CD4-positive, alpha-beta T cell treated with Interleukin-2 at 100 ng/mL for 4 hours (primary cell): ENCODE results near the gene MAT2A.
"Not testable (repeated sequence)": the region's sequence is repeated elsewhere in the genome, so short reads cannot be mapped to it uniquely, and the experiment has no call there.

Experiments
- DNase-seq: peaks from one replicate; pipeline ENCODE4 v3.0.0-alpha.2; 2020; ENCODE audit warnings: low spot score

The MAT2A gene

GRCh38 chr2:85524336-85524908 is 14.5 kb upstream of the MAT2A start:
- DNase-seq = no peak

GRCh38 chr2:85525029-85525428 is 13.9 kb upstream of the MAT2A start:
- no peak for DNase-seq

GRCh38 chr2:85525567-85525966 is 13.4 kb upstream of the MAT2A start:
- no peak for DNase-seq

- no peak for DNase-seq
Observed at GRCh38 chr2:85527787-85528186, 11.2 kb upstream of the MAT2A start.

GRCh38 chr2:85528355-85528754 is 10.6 kb upstream of the MAT2A start:
- DNase-seq = no peak

- no peak for DNase-seq
Observed at GRCh38 chr2:85529809-85530208, 9.2 kb upstream of the MAT2A start.

GRCh38 chr2:85531589-85531988 is 7.4 kb upstream of the MAT2A start:
- DNase-seq = no peak

- no peak for DNase-seq
Observed at GRCh38 chr2:85534099-85534498, 4.9 kb upstream of the MAT2A start.

- no peak for DNase-seq
Observed at GRCh38 chr2:85534881-85535280, 4.1 kb upstream of the MAT2A start.

- no peak for DNase-seq
Observed at GRCh38 chr2:85536479-85536878, 2.5 kb upstream of the MAT2A start.

- DNase-seq = no peak
Observed at GRCh38 chr2:85537600-85538506, 1.1 kb upstream of the MAT2A start.

- peak; percentile 68 for DNase-seq
Observed at GRCh38 chr2:85539361-85540132, 579 bp downstream of the MAT2A start.

- no peak for DNase-seq
Observed at GRCh38 chr2:85540133-85540648, 1.2 kb downstream of the MAT2A start.

GRCh38 chr2:85541262-85541661 is 2.3 kb downstream of the MAT2A start:
- DNase-seq = no peak

- no peak for DNase-seq
Observed at GRCh38 chr2:85541753-85542457, 2.9 kb downstream of the MAT2A start.

- DNase-seq = no peak
Observed at GRCh38 chr2:85542777-85543176, 3.8 kb downstream of the MAT2A start.

- not testable (repeated sequence) for DNase-seq
Observed at GRCh38 chr2:85544254-85544691, 5.3 kb downstream of the MAT2A start.

GRCh38 chr2:85544915-85545779 is 6.2 kb downstream of the MAT2A start:
- not testable (repeated sequence) for DNase-seq

GRCh38 chr2:85545780-85546240 is 6.8 kb downstream of the MAT2A start:
- DNase-seq = no peak

GRCh38 chr2:85547089-85547858 is 8.3 kb downstream of the MAT2A start:
- DNase-seq = no peak
